ENCODE data around the gene MCC. TPM values are rescaled to one million over a fixed set of nuclear protein-coding genes. Genes with fewer than 3 reads are reported as not detected.
A peak's percentile ranks its signal among the peaks of the same experiment; 100 is the strongest.

MCC gene
- total and polyA plus RNA-seq, 2 of the 4 experiments (the other 2 are of a cell fraction) = 5.0 to 20.6 TPM

- Histone ChIP-seq H4K20me1 (ENCODE audit: insufficient read depth, low read length) (peaks cover 8% of the 10 kb centered on the region; the same call in 1 of the 2 replicates), H3K9me3 (ENCODE audit: control insufficient read depth, insufficient read depth, low read length) (no peaks in the 10 kb centered on the region), H2AFZ (replicated peaks; ENCODE audit: low read length, poor library complexity) (no peak overlapping the region), H2BK20ac (ENCODE audit: low read depth, low read length) (no peak overlapping the region), H4K5ac (ENCODE audit: low read depth, low read length) (no peak overlapping the region), H3K56ac (ENCODE audit: extremely low read depth, insufficient read depth, low read length) (no peak overlapping the region), H3K4me3 (ENCODE audit: insufficient read depth, low read depth, low read length) (no peak overlapping the region), H3K79me1 (ENCODE audit: low read depth in 1 of 2, low read length in 2 of 2) (peaks cover 10 to 36% of the 10 kb centered on the region in 2 experiments), H3K23ac (ENCODE audit: low read depth, low read length) (no peak overlapping the region), H3K14ac (replicated peaks; ENCODE audit: low read depth, low read length) (no peak overlapping the region), H3K9me1 (ENCODE audit: insufficient read depth, low read length) (0 out of 2 replicates have a peak, but pooled peaks cover 10% of the 10 kb centered on the region), H3K27ac (ENCODE audit: insufficient read depth, low read length) (0 out of 2 replicates have a peak overlapping the region, but pooled peaks have one; percentile 32), H2BK5ac (ENCODE audit: low read depth, low read length, poor library complexity, severe bottlenecking) (no peak overlapping the region), H3K9ac (ENCODE audit: low read depth, low read length) (no peak overlapping the region), H2AK9ac (replicated peaks; ENCODE audit: low read depth, low read length, poor library complexity) (no peak overlapping the region), H3K4me1 (ENCODE audit: control insufficient read depth, insufficient read depth, low read length) (peaks cover 18% of the 10 kb centered on the region), H3K4ac (ENCODE audit: low read depth, low read length) (no peak overlapping the region), H2AK5ac (ENCODE audit: low read depth, low read length) (peak overlapping the region; percentile 2; the same call in 1 of the 2 replicates), H4K8ac (ENCODE audit: low read depth in 2 of 2, low read length in 2 of 2) (no peak overlapping the region), H4K91ac (ENCODE audit: insufficient read depth, low read depth, low read length) (no peak overlapping the region), H3K36me3 (ENCODE audit: control insufficient read depth, insufficient read depth, low read length) (no peaks in the 10 kb centered on the region), H3K18ac (ENCODE audit: low read depth, low read length) (no peak overlapping the region), H2BK120ac (ENCODE audit: low read depth, low read length) (no peak overlapping the region), H3K4me2 (ENCODE audit: low read depth, low read length) (no peak overlapping the region; the same call in 1 of the 2 replicates), H2BK15ac (ENCODE audit: low read depth, low read length) (no peak overlapping the region), H3K27me3 (ENCODE audit: control insufficient read depth, insufficient read depth, low read length) (no peaks in the 10 kb centered on the region)
- dilution Hi-C loops (cut with HindIII; ENCODE audit: low sequenced_read_pairs, unreplicated experiment) = no loop called here
- in situ Hi-C loops (cut with MboI; ENCODE audit: low sequenced_read_pairs) = no loop called here
- no TSS peak for BruUV-seq (replicated peaks)
- no peak for ATAC-seq (ENCODE audit: low read depth)
- 86% methylated on average over 2 of the region's 3 CpGs; no CpG with 5 or more reads in 1 of the 2 experiments for WGBS, 2 experiments (ENCODE audit: extremely low coverage in 2 of 2, insufficient read length in 1 of 2)
- intact Hi-C loops (cut with micrococcal nuclease) = loop anchor here (10.0 kb wide), 1 partner anchor 309 kb away; the partner anchor contains the start of gene YTHDC2
- no peak for DNase-seq
- ChIA-PET POLR2A (ENCODE audit: unreplicated experiment) (no interaction called here), CTCF (no interaction called here)
- TF ChIP-seq CHD1 (IDR thresholded peaks at IDR 0.05; ENCODE audit: low read depth, low read length) (no peak), USF2 (IDR thresholded peaks at IDR 0.05; ENCODE audit: low read depth, low read length) (no peak), RFX5 (IDR thresholded peaks at IDR 0.05; ENCODE audit: low read depth, low read length) (no peak), POLR2A (IDR thresholded peaks at IDR 0.05; ENCODE audit: low read depth, low read length) (no peak), CTCF (conservative IDR thresholded peaks at IDR 0.05; ENCODE audit: low read depth, low read length) (no peak), FOS (IDR thresholded peaks at IDR 0.05; ENCODE audit: low read depth, low read length) (no peak), MXI1 (IDR thresholded peaks at IDR 0.05; ENCODE audit: borderline replicate concordance, low read depth, low read length) (no peak)
Observed at GRCh38 chr5:113205807-113206206, 282.4 kb downstream of the MCC start.
